Activated effector memory CD4-positive, alpha-beta T cell treated with anti-CD3 and anti-CD28 coated beads, Interleukin-2, amount 50 U/mL, for 16 hours (primary cell): ENCODE data around the gene SAMD8.

Experiments
- DNase-seq: peaks from one replicate; pipeline ENCODE4 v3.0.0-alpha.2; 2020

SAMD8 gene

GRCh38 chr10:75111365-75111906 lies at the start of gene SAMD8:
TSS of gene SAMD8 (plus strand) at chr10:75111656. CDS start at chr10:75150529, 38,873 bp downstream.
- DNase-seq, result peak; percentile 98

- no peak for DNase-seq
Measured at GRCh38 chr10:75061709-75062505, 49.5 kb upstream of the SAMD8 start.

GRCh38 chr10:75062506-75063299 lies 48.8 kb upstream of the SAMD8 start:
- DNase-seq, result no peak

- DNase-seq, result no peak
Measured at GRCh38 chr10:75063461-75064230, 47.8 kb upstream of the SAMD8 start.

GRCh38 chr10:75065076-75065475 lies 46.4 kb upstream of the SAMD8 start:
- no peak for DNase-seq

- DNase-seq, result no peak
Measured at GRCh38 chr10:75066271-75066670, 45.2 kb upstream of the SAMD8 start.

- no peak for DNase-seq
Measured at GRCh38 chr10:75067272-75067671, 44.2 kb upstream of the SAMD8 start.

GRCh38 chr10:75068523-75068922 lies 42.9 kb upstream of the SAMD8 start:
- no peak for DNase-seq

- DNase-seq, result no peak
Measured at GRCh38 chr10:75070476-75070875, 41.0 kb upstream of the SAMD8 start.

- no peak for DNase-seq
Measured at GRCh38 chr10:75070961-75071428, 40.5 kb upstream of the SAMD8 start.

GRCh38 chr10:75071756-75072155 lies 39.7 kb upstream of the SAMD8 start:
- no peak for DNase-seq

GRCh38 chr10:75072727-75073126 lies 38.7 kb upstream of the SAMD8 start:
- DNase-seq, result no peak

- DNase-seq, result no peak
Measured at GRCh38 chr10:75073442-75073841, 38.0 kb upstream of the SAMD8 start.

GRCh38 chr10:75074711-75075445 lies 36.6 kb upstream of the SAMD8 start:
- DNase-seq, result no peak

- no peak for DNase-seq
Measured at GRCh38 chr10:75076348-75076747, 35.1 kb upstream of the SAMD8 start.

- no peak for DNase-seq
Measured at GRCh38 chr10:75079436-75080083, 31.9 kb upstream of the SAMD8 start.

- DNase-seq, result no peak
Measured at GRCh38 chr10:75080554-75080953, 30.9 kb upstream of the SAMD8 start.

- no peak for DNase-seq
Measured at GRCh38 chr10:75081379-75081778, 30.1 kb upstream of the SAMD8 start.

GRCh38 chr10:75083972-75084833 lies 27.3 kb upstream of the SAMD8 start:
- DNase-seq, result no peak

GRCh38 chr10:75084834-75085384 lies 26.5 kb upstream of the SAMD8 start:
- DNase-seq, result no peak
